ENCODE data around the gene AIDA. TPM values are rescaled to one million over a fixed set of nuclear protein-coding genes. Genes with fewer than 3 reads are reported as not detected.
"Not testable (repeated sequence)": the region's sequence is repeated elsewhere in the genome, so short reads cannot be mapped to it uniquely, and the experiment has no call there.

The AIDA gene
- total RNA-seq, 1 donor from 2014 or later: 74.5 TPM

- Mint-ChIP-seq H3K27ac (ENCODE audit: unreplicated experiment) (peak overlapping the region; percentile 1), H3K27me3 (ENCODE audit: low read depth) (no peaks in the 10 kb centered on the region), H3K4me3 (ENCODE audit: unreplicated experiment) (no peak overlapping the region), H3K9me3 (ENCODE audit: low read depth) (no peaks in the 10 kb centered on the region), H3K4me1 (ENCODE audit: low read depth) (peaks cover 7% of the 10 kb centered on the region), H3K36me3 (ENCODE audit: low read depth) (no peaks in the 10 kb centered on the region)
- TF ChIP-seq CTCF (IDR thresholded peaks at IDR 0.05): no peak
- no peak for DNase-seq (ENCODE audit: low spot score)
These were observed 42.3 kb upstream of the AIDA start for GRCh38 chr1:222754366-222755139.

DNA sequence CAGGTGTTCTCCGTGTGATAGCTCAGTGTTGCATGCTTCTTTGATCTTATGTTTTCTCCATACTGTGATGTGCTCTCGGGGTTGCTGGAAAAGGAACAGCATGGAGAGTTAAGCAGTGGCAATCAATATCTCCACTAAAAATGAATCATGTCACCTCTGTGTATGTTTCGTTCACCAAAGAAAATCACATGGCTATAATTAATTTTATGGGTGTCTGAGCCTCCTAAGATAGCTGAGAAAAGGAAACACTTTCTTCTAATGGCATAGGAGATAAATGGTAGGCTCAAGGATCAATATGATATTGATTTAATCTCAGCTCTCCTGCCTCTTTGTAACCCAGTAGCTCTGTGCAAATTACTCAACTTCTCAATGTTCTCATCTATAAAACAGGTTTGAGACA, 39.0 kb upstream of the AIDA start:
- peaks cover 7% of the 10 kb centered on the region for H3K4me1 Mint-ChIP-seq (ENCODE audit: low read depth)
- no peak overlapping the region for H3K4me3 Mint-ChIP-seq (ENCODE audit: unreplicated experiment)
- DNase-seq (ENCODE audit: low spot score): no peak
- H3K36me3 Mint-ChIP-seq (ENCODE audit: low read depth): no peaks in the 10 kb centered on the region
- peaks cover 5% of the 10 kb centered on the region for H3K27me3 Mint-ChIP-seq (ENCODE audit: low read depth)
- TF ChIP-seq CTCF (IDR thresholded peaks at IDR 0.05): no peak
- H3K9me3 Mint-ChIP-seq (ENCODE audit: low read depth): no peaks in the 10 kb centered on the region
- H3K27ac Mint-ChIP-seq (ENCODE audit: unreplicated experiment): no peak overlapping the region

DNA sequence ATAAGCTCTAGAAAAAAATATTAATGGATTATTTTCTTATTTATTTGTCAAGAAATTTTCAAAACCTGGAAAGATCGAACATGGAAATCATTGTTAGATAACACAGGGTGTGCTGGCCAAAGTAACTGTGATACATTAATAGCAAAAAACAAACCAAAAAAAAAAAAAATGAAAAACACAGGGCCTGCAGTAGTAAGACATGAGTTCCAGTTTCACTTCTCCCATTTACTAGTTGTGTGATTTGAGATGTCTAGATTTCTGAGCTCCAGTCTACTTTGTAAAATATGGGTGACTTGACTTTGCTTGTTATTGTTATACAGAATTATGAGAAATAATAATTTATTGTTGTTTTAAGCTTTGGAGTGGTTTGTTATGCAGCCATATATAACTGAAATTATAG, 38.4 kb upstream of the AIDA start:
- Mint-ChIP-seq H3K27ac (ENCODE audit: unreplicated experiment) (no peak overlapping the region), H3K36me3 (ENCODE audit: low read depth) (no peaks in the 10 kb centered on the region), H3K4me1 (ENCODE audit: low read depth) (peaks cover 7% of the 10 kb centered on the region)

DNA sequence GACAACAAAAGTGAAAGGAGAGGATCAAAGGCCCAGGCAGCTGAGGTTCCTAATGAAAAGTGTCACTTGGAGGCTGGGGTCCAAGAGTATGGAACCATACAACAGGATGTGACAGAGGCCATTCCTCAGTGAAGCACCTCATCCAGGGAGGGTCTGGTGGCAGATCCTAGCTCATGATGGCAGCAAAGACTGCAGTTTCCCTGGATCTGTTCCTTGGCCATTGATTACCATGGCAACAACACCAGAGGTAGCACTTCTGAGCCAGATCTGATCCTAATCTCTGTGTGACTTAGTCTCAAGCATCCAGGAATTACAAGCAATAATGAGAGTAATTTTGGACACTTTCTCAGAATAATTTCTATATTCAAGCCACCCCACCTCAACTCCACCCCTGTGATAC, 37.6 kb upstream of the AIDA start:
- H3K27ac Mint-ChIP-seq (ENCODE audit: unreplicated experiment): no peak overlapping the region
- peaks cover 5% of the 10 kb centered on the region for H3K27me3 Mint-ChIP-seq (ENCODE audit: low read depth)
- TF ChIP-seq CTCF (IDR thresholded peaks at IDR 0.05): peak; percentile 12
- peaks cover 7% of the 10 kb centered on the region for H3K4me1 Mint-ChIP-seq (ENCODE audit: low read depth)
- no peaks in the 10 kb centered on the region for H3K36me3 Mint-ChIP-seq (ENCODE audit: low read depth)
- no peak for DNase-seq (ENCODE audit: low spot score)
- no peak overlapping the region for H3K4me3 Mint-ChIP-seq (ENCODE audit: unreplicated experiment)
- H3K9me3 Mint-ChIP-seq (ENCODE audit: low read depth): no peaks in the 10 kb centered on the region

More for the DNA sequence above, 38.4 kb upstream of the AIDA start:
- no peak overlapping the region for H3K4me3 Mint-ChIP-seq (ENCODE audit: unreplicated experiment)
- no peak for DNase-seq (ENCODE audit: low spot score)
- H3K27me3 Mint-ChIP-seq (ENCODE audit: low read depth): peaks cover 5% of the 10 kb centered on the region
- TF ChIP-seq CTCF (IDR thresholded peaks at IDR 0.05): no peak
- no peaks in the 10 kb centered on the region for H3K9me3 Mint-ChIP-seq (ENCODE audit: low read depth)

GRCh38 chr1:222741630-222742457, 29.6 kb upstream of the AIDA start:
- DNase-seq (ENCODE audit: low spot score); H3K4me3 Mint-ChIP-seq (ENCODE audit: unreplicated experiment); H3K27me3 Mint-ChIP-seq (ENCODE audit: low read depth); H3K4me1 Mint-ChIP-seq (ENCODE audit: low read depth); H3K9me3 Mint-ChIP-seq (ENCODE audit: low read depth); H3K36me3 Mint-ChIP-seq (ENCODE audit: low read depth); H3K27ac Mint-ChIP-seq (ENCODE audit: unreplicated experiment): not testable (repeated sequence)

Measured in chondrocyte (in vitro differentiated cells).